ENCODE results near the gene UBL5.

Gene UBL5

DNA sequence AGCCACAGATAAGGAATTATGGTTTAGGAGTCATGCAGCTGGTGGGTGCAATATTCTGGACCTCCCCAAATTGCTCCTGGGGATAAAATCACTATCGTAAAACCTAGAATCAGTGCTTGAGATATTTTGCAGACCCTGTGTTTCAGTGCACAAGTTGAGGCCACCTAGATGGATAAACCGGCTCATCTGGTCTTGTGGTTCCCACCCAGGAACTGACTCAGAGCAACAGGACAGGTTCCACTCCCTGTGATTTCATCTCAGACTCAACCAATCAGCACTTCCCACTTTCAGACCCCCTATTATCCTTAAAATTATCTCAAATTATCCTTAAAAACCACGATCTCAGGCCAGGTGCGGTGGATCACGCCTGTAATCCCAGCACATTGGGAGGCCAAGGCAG, 29.8 kb upstream of the UBL5 start:
- H3K4me2 ChIP-seq: no peak overlapping the region
- H4K20me1 ChIP-seq (ENCODE audit: insufficient read depth): no peaks in the 10 kb centered on the region
- H3K4me3 ChIP-seq (IDR thresholded peaks at IDR 0.05; ENCODE audit: insufficient read depth, low read depth, low read length): no peak overlapping the region
- no peaks in the 10 kb centered on the region for H3K79me2 ChIP-seq (ENCODE audit: insufficient read depth, low read depth)
- peaks cover 12% of the 10 kb centered on the region for H3K4me1 ChIP-seq (ENCODE audit: low read depth, poor library complexity, severe bottlenecking)
- TF ChIP-seq, protein P1, sequence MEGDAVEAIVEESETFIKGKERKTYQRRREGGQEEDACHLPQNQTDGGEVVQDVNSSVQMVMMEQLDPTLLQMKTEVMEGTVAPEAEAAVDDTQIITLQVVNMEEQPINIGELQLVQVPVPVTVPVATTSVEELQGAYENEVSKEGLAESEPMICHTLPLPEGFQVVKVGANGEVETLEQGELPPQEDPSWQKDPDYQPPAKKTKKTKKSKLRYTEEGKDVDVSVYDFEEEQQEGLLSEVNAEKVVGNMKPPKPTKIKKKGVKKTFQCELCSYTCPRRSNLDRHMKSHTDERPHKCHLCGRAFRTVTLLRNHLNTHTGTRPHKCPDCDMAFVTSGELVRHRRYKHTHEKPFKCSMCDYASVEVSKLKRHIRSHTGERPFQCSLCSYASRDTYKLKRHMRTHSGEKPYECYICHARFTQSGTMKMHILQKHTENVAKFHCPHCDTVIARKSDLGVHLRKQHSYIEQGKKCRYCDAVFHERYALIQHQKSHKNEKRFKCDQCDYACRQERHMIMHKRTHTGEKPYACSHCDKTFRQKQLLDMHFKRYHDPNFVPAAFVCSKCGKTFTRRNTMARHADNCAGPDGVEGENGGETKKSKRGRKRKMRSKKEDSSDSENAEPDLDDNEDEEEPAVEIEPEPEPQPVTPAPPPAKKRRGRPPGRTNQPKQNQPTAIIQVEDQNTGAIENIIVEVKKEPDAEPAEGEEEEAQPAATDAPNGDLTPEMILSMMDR (conservative IDR thresholded peaks at IDR 0.05; ENCODE audit: low read depth, low read length): no peak
- no peak overlapping the region for H3K27ac ChIP-seq
- no peaks in the 10 kb centered on the region for H3K27me3 ChIP-seq (ENCODE audit: insufficient read depth, low read depth)
- no peaks in the 10 kb centered on the region for H3K36me3 ChIP-seq (ENCODE audit: insufficient read depth)
- H3K9ac ChIP-seq: no peak overlapping the region
- H2AFZ ChIP-seq (ENCODE audit: low read depth): no peak overlapping the region

DNA sequence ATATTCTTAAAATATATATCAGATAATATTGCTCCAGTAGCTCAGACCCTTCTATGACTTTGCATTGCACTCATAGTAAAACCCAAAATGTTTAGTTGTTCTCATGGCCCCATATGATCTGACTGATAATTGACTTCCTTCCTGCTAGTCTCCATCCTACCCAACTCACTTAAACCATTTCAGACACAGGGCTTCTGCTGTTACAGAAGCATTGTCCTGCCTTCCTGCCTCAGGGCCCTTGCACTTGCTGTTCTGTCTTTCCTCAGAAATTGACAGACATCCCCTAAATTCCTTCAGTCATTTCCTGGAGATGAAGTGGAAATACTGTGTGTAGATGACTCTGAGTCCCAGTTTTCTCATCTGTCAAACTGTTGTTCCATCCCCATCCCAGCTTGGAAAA, 28.6 kb upstream of the UBL5 start:
- H2AFZ ChIP-seq (ENCODE audit: low read depth): no peak overlapping the region
- H3K36me3 ChIP-seq (ENCODE audit: insufficient read depth): no peaks in the 10 kb centered on the region
- H3K4me2 ChIP-seq: no peak overlapping the region
- no peaks in the 10 kb centered on the region for H3K79me2 ChIP-seq (ENCODE audit: insufficient read depth, low read depth)
- TF ChIP-seq, protein P1 (conservative IDR thresholded peaks at IDR 0.05; ENCODE audit: low read depth, low read length): no peak
- no peak overlapping the region for H3K9ac ChIP-seq
- no peak overlapping the region for H3K27ac ChIP-seq
- peaks cover 16% of the 10 kb centered on the region for H3K4me1 ChIP-seq (ENCODE audit: low read depth, poor library complexity, severe bottlenecking)
- H3K4me3 ChIP-seq (IDR thresholded peaks at IDR 0.05; ENCODE audit: insufficient read depth, low read depth, low read length): no peak overlapping the region
- no peaks in the 10 kb centered on the region for H4K20me1 ChIP-seq (ENCODE audit: insufficient read depth)
- no peaks in the 10 kb centered on the region for H3K27me3 ChIP-seq (ENCODE audit: insufficient read depth, low read depth)

DNA sequence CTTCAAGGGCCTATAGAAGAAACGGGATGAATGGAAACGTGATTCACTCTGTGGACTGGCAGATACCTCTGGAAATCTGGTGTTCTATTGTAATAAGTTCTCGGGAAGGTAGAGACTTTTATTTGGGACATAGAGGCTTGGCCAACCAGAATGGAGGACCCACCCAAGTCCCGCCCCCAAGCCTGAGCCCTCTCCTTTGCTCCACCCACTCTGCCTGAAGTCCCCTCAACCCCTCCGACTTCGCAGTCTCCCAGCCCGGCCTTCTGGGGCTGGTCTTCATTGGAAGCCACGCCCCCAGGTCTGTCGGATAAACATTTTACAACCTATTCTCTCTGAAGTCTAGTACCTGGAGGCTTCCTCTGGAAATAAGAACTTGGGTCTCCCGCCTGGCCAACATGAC, 25.7 kb upstream of the UBL5 start:
- Histone ChIP-seq H3K4me3 (IDR thresholded peaks at IDR 0.05; ENCODE audit: insufficient read depth, low read depth, low read length) (no peak overlapping the region), H3K4me1 (ENCODE audit: low read depth, poor library complexity, severe bottlenecking) (peaks cover 24% of the 10 kb centered on the region), H2AFZ (ENCODE audit: low read depth) (no peak overlapping the region), H3K36me3 (ENCODE audit: insufficient read depth) (no peaks in the 10 kb centered on the region), H4K20me1 (ENCODE audit: insufficient read depth) (no peaks in the 10 kb centered on the region), H3K79me2 (ENCODE audit: insufficient read depth, low read depth) (no peaks in the 10 kb centered on the region), H3K9ac (no peak overlapping the region), H3K27ac (no peak overlapping the region), H3K27me3 (ENCODE audit: insufficient read depth, low read depth) (no peaks in the 10 kb centered on the region), H3K4me2 (no peak overlapping the region)
- TF ChIP-seq, protein P1 (conservative IDR thresholded peaks at IDR 0.05; ENCODE audit: low read depth, low read length): no peak

DNA sequence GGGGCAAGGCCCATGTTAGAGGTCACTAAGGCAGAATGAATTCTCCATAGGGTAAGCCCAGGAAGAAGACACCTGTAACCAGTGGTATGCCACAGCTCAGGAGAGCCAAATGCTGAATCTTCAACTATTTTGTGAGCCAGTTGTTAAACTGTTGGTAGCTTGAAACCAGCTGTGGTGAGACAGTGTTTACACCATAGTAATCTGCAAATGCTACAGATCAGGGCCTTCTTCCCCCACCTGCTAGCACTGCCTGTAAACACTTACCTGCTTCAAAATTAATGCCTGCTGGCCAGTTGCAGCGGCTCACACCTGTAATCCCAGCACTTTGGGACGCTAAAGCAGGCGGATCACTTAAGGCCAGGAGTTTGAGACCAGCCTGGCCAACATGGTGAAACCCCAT, 20.9 kb upstream of the UBL5 start:
- Histone ChIP-seq H3K4me2 (peak overlapping the region; percentile 96), H3K4me3 (IDR thresholded peaks at IDR 0.05; ENCODE audit: insufficient read depth, low read depth, low read length) (no peak overlapping the region), H3K27ac (peak overlapping the region; percentile 86), H3K9ac (no peak overlapping the region; the same call in 1 of the 2 replicates), H3K79me2 (ENCODE audit: insufficient read depth, low read depth) (no peaks in the 10 kb centered on the region), H4K20me1 (ENCODE audit: insufficient read depth) (no peaks in the 10 kb centered on the region), H3K4me1 (ENCODE audit: low read depth, poor library complexity, severe bottlenecking) (peaks cover 72% of the 10 kb centered on the region), H3K27me3 (ENCODE audit: insufficient read depth, low read depth) (no peaks in the 10 kb centered on the region), H2AFZ (ENCODE audit: low read depth) (no peak overlapping the region), H3K36me3 (ENCODE audit: insufficient read depth) (no peaks in the 10 kb centered on the region)
- TF ChIP-seq, protein P1 (conservative IDR thresholded peaks at IDR 0.05; ENCODE audit: low read depth, low read length): no peak
